HG02588 (cell line): ENCODE results near the gene BMP8A.

Experiments used
- ATAC-seq: cut with Tn5 transposase; IDR thresholded peaks from one replicate; pipeline ENCODE4 v1.9.1; 2021; ENCODE audit warnings: mild to moderate bottlenecking, moderate library complexity; ENCODE audit not compliant: unreplicated experiment

BMP8A gene

GRCh38 chr1:39567302-39567701, 75.9 kb downstream of the BMP8A start:
- ATAC-seq: no peak

- no peak for ATAC-seq
Observed at GRCh38 chr1:39568208-39568607, 76.8 kb downstream of the BMP8A start.

- ATAC-seq: no peak
Observed at GRCh38 chr1:39569034-39569433, 77.6 kb downstream of the BMP8A start.

GRCh38 chr1:39570477-39571177, 79.2 kb downstream of the BMP8A start:
- ATAC-seq: no peak

GRCh38 chr1:39571178-39571483, 79.7 kb downstream of the BMP8A start:
- ATAC-seq: no peak

- no peak for ATAC-seq
Observed at GRCh38 chr1:39572379-39573096, 81.1 kb downstream of the BMP8A start.

- ATAC-seq: no peak
Observed at GRCh38 chr1:39573097-39573465, 81.6 kb downstream of the BMP8A start.

- no peak for ATAC-seq
Observed at GRCh38 chr1:39573736-39574624, 82.5 kb downstream of the BMP8A start.

GRCh38 chr1:39574646-39575045, 83.2 kb downstream of the BMP8A start:
- no peak for ATAC-seq
